ENCODE results near the gene ST6GALNAC2. TPM values are rescaled to one million over a fixed set of nuclear protein-coding genes. Genes with fewer than 3 reads are reported as not detected.
"Not testable (repeated sequence)": the region's sequence is repeated elsewhere in the genome, so short reads cannot be mapped to it uniquely, and the experiment has no call there.

ST6GALNAC2 gene
- total RNA-seq, 1 donor from 2014 or later = 13.6 TPM

DNA sequence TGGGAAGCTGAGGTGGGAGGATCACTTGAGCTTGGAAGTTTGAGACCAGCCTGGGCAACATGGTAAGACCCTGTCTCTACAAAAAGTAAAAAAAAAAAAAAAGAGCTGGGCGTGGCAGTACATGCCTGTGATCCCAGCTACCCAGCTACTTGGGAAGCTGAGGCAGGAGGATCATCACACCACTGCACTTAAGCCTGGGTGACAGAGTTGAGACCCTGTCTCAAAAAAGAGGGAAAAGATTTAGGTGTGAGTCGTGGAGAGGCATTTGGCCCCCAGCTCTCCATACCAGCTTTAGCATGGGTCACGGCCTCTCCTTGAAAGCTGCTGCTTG is 19.1 kb downstream of the ST6GALNAC2 start:
- TF ChIP-seq, protein P1, sequence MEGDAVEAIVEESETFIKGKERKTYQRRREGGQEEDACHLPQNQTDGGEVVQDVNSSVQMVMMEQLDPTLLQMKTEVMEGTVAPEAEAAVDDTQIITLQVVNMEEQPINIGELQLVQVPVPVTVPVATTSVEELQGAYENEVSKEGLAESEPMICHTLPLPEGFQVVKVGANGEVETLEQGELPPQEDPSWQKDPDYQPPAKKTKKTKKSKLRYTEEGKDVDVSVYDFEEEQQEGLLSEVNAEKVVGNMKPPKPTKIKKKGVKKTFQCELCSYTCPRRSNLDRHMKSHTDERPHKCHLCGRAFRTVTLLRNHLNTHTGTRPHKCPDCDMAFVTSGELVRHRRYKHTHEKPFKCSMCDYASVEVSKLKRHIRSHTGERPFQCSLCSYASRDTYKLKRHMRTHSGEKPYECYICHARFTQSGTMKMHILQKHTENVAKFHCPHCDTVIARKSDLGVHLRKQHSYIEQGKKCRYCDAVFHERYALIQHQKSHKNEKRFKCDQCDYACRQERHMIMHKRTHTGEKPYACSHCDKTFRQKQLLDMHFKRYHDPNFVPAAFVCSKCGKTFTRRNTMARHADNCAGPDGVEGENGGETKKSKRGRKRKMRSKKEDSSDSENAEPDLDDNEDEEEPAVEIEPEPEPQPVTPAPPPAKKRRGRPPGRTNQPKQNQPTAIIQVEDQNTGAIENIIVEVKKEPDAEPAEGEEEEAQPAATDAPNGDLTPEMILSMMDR (IDR thresholded peaks at IDR 0.05; ENCODE audit: insufficient read depth, low read length, poor library complexity, severe bottlenecking) = no peak
- H3K27me3 ChIP-seq (ENCODE audit: control insufficient read depth, insufficient read depth, low read length) = no peaks in the 10 kb centered on the region
- H3K36me3 ChIP-seq (ENCODE audit: control insufficient read depth, insufficient read depth, low read length) = no peaks in the 10 kb centered on the region
- DNase-seq (ENCODE audit: low read depth) = no peak
- no peak overlapping the region for H3K4me3 ChIP-seq (ENCODE audit: low read depth, low read length)

DNA sequence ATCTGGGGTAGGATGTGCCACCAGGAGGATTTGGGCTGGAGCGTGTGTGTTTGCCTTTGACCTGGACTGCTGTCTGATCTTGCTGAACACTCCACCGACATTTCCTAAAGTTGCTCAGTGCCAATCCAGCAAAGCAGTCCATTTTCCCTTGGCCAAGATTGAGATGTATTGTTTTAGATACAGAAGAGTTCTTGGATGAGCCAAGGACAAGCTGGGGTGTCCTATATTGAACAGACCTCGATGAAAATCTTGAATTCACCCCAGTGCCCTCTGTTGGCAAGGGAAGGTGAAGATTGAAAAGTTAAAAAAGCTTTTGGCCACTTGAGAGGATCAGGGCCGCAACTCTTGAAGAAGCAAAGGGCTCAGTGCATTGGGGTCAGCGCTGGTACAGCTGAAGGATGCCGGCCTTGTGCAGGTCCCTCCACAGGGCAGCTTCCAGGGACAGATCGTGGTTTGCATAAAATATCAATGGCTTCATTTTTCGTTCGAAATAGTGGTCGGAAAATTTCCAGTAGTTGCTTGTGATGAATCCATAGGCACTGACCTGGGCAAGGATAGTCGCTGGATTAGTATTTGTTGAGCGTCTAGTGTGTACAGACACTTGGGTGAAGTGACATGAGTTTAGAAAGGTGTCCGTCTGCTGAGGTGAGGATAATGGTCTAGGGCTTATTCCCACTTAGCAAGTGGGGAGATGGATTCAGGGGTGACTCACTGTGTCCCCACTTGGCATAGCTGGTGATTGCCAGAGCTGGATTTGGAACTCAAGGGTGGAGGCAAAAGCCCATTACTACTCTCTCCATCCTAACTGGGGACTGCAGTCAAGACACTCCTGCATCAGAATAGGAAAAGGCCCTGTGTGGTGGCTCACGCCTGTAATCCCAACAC is 19.7 kb downstream of the ST6GALNAC2 start:
- DNase-seq (ENCODE audit: low read depth) = no peak
- no peak overlapping the region for H3K4me3 ChIP-seq (ENCODE audit: low read depth, low read length)
- no peaks in the 10 kb centered on the region for H3K36me3 ChIP-seq (ENCODE audit: control insufficient read depth, insufficient read depth, low read length)
- no peaks in the 10 kb centered on the region for H3K27me3 ChIP-seq (ENCODE audit: control insufficient read depth, insufficient read depth, low read length)
- TF ChIP-seq, protein P1 (IDR thresholded peaks at IDR 0.05; ENCODE audit: insufficient read depth, low read length, poor library complexity, severe bottlenecking) = no peak

DNA sequence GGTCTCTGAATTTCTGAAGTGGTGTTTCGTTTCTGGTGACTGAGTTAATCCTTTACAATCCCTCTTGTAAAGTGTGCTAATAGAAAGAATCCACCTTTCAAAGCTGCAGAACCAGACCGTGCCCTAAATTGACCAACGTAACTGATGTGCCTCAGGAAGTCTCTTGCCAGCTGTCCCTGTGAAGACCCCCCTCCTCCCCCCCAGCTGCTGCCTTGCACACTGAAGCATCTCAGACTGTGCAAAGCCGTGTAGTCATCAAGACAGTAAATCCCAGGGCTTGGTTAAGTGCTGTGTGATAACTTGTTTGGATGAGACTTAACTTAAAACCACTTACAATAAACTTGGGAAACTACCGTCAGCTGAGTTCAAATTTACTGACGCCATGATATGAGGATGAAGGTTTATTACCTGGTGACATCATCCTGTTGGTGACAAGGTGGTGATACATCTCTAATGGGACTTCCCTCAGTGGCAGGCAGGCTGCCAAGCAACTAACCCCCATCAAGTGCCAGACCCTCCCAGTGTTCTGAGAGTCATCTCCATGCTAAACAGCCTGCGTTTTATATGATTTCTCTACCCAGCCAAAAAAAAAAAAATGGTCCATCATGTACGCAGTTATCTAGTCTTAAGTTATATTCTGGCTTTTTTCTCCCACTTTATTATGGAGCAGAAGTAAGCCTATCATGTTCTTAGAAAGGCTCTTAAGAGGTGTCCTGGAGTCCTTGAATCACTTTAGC is 20.5 kb downstream of the ST6GALNAC2 start:
- DNase-seq (ENCODE audit: low read depth); H3K36me3 ChIP-seq (ENCODE audit: control insufficient read depth, insufficient read depth, low read length); H3K27me3 ChIP-seq (ENCODE audit: control insufficient read depth, insufficient read depth, low read length): not testable (repeated sequence)

DNA sequence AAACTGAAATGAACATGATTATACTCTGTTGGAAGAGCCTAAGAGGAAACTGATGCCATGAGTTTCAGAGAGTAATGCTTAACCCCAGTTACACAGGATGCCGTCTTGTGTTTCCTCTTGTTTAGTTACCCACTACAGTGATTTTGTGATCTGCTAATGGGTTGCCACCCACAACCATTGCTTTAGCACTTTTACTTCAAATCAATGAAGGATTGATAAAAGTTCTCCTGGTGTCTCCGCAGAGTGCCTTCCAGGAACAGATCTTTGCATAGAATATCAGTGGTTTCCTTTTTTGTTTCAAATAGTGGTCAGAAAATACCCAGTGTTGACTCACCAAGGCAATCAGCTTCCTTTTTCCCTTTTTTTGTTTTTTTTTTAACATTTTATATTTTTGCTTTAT is 22.3 kb downstream of the ST6GALNAC2 start:
- not testable (repeated sequence) for H3K27me3 ChIP-seq (ENCODE audit: control insufficient read depth, insufficient read depth, low read length); H3K36me3 ChIP-seq (ENCODE audit: control insufficient read depth, insufficient read depth, low read length); DNase-seq (ENCODE audit: low read depth); H3K4me3 ChIP-seq (ENCODE audit: low read depth, low read length)

More for the DNA sequence above, 20.5 kb downstream of the ST6GALNAC2 start:
- H3K4me3 ChIP-seq (ENCODE audit: low read depth, low read length) = not testable (repeated sequence)

DNA sequence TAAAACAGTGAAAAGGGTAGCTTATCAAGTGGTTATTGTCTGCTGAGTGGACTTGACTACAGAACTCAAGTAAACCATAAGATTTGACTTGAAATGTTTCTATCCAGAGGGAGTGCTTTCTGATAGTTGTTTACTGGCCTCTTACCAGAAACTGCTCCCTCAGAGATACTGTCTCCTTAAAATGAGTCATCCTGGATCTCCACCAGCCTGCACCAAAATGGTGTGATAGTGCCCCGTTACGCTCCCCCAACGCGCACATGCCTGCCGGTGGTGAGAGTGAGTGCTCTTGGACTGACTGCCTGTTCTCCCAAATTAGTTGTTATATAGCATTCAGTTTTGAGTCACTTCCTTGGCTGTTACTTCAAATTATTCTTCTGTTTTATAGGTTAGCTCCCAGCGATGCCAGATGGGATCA is 22.9 kb downstream of the ST6GALNAC2 start:
- H3K4me3 ChIP-seq (ENCODE audit: low read depth, low read length) = no peak overlapping the region
- H3K36me3 ChIP-seq (ENCODE audit: control insufficient read depth, insufficient read depth, low read length) = no peaks in the 10 kb centered on the region
- TF ChIP-seq, protein P1 (IDR thresholded peaks at IDR 0.05; ENCODE audit: insufficient read depth, low read length, poor library complexity, severe bottlenecking) = no peak
- no peaks in the 10 kb centered on the region for H3K27me3 ChIP-seq (ENCODE audit: control insufficient read depth, insufficient read depth, low read length)
- no peak for DNase-seq (ENCODE audit: low read depth)

DNA sequence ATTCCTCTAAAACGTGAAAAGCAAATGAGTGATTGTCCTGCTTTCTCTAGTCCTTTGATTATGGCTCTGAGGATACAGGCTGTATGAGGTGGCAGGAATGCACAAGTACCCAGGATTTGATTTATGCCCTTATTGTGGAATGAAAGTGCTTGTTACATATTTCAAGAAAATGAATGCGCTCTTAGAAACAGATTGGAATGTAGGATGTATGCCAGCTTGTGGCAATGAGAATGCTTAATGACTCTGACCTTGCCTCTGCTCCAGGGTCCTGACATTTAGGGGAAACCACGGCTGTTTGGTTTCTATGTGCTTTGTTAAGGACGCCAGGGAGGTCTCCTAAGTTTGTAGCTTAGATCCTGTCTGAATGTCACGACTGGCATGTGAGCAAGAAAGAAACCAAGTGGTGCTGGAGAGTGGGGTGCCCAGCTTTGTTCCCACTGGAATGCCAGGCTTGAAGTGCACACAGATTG is 23.8 kb downstream of the ST6GALNAC2 start:
- Histone ChIP-seq H3K4me3 (ENCODE audit: low read depth, low read length) (no peak overlapping the region), H3K36me3 (ENCODE audit: control insufficient read depth, insufficient read depth, low read length) (no peaks in the 10 kb centered on the region), H3K27me3 (ENCODE audit: control insufficient read depth, insufficient read depth, low read length) (no peaks in the 10 kb centered on the region)
- no peak for DNase-seq (ENCODE audit: low read depth)
- TF ChIP-seq, protein P1 (IDR thresholded peaks at IDR 0.05; ENCODE audit: insufficient read depth, low read length, poor library complexity, severe bottlenecking) = no peak

Data from kidney epithelial cell (primary cell).